ENCODE results near the gene CATSPER3. TPM values are rescaled to one million over a fixed set of nuclear protein-coding genes. Genes with fewer than 3 reads are reported as not detected.
A peak's percentile ranks its signal among the peaks of the same experiment; 100 is the strongest.

Gene CATSPER3
- total and polyA plus RNA-seq, 2 of the 8 experiments (the other 6 are each of a cell fraction or from before 2014, with no cell fraction given) = 0.62 TPM; not detected in 1

DNA sequence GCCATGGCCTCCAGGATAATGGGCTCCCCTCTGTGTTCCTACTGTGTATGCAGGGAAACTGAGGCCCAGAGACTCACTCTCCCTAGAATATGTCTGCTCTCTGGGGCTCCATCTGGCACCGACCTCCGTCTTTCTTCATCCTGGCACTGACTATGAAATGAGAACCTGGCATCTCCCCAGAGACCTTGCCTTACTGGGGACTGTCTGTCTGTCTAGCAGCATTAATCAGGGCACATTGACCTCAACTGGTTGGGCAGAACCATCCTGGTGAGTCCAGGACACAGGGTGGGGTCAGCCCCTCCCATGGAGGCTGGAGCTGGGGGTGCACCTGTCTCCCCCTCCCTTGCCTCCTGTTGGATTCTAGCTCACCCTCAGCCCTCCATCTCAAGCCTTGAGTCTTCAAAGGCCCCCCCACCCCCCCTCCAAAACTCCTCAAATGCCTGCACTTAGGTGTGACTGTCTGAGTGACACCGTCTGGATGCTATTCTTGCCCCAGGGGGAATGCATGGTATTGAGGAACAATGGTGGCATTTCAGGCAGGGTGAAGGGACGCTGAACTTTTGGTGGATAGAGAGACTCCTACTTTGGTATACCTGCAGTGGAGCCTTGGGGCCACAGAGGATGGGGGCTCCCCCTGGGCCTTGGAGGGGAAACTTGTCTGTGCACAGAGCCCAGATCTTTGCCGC, 79.1 kb downstream of the CATSPER3 start:
- Histone ChIP-seq H3K79me1 (ENCODE audit: low read depth, low read length) (no peaks in the 10 kb centered on the region), H2BK5ac (ENCODE audit: low read depth, low read length) (no peak overlapping the region), H3K4me3 (ENCODE audit: extremely low read depth in 1 of 4, insufficient read depth in 2 of 4, low read depth in 3 of 4, low read length in 4 of 4) (no peak overlapping the region), H3K14ac (ENCODE audit: insufficient read length) (no peak overlapping the region), H2AFZ (ENCODE audit: low read length) (no peak overlapping the region), H3K23ac (ENCODE audit: insufficient read length) (no peak overlapping the region), H3K79me2 (ENCODE audit: control insufficient read depth in 1 of 2, insufficient read depth in 2 of 2, low read length in 2 of 2) (no peaks in the 10 kb centered on the region), H2BK12ac (ENCODE audit: low read depth, low read length) (0 out of 2 replicates have a peak overlapping the region, but pooled peaks have one; percentile 27), H3K27me3 (replicated peaks in 1 of 4; ENCODE audit: control insufficient read depth in 3 of 4, extremely low read depth in 1 of 4, insufficient read depth in 3 of 4, low read length in 3 of 4) (peaks cover 60 to 99% (median 90%) of the 10 kb centered on the region in 4 experiments), H2AK5ac (ENCODE audit: low read depth, low read length) (no peak overlapping the region), H3K9me3 (ENCODE audit: insufficient read depth in 2 of 2, low read depth in 1 of 2, low read length in 1 of 2) (no peaks in the 10 kb centered on the region), H3K23me2 (ENCODE audit: low read depth, low read length) (peaks cover 7% of the 10 kb centered on the region; the same call in 1 of the 2 replicates), H4K20me1 (replicated peaks in 1 of 2; ENCODE audit: control insufficient read depth in 1 of 2, insufficient read depth in 2 of 2, low read length in 2 of 2) (peaks cover 0 to 6% of the 10 kb centered on the region in 2 experiments), H3K4ac (replicated peaks; ENCODE audit: insufficient read length, low read depth, low read length) (no peak overlapping the region), H4K91ac (replicated peaks; ENCODE audit: insufficient read length, low read length) (no peak overlapping the region), H2BK120ac (replicated peaks; ENCODE audit: low read depth, low read length) (no peak overlapping the region), H4K8ac (ENCODE audit: extremely low read depth, insufficient read depth, low read length) (no peak overlapping the region), H3K36me3 (ENCODE audit: control insufficient read depth in 2 of 4, insufficient read depth in 4 of 4, low read length in 3 of 4) (no peaks in the 10 kb centered on the region), H3K18ac (ENCODE audit: extremely low read depth, low read length) (no peak overlapping the region), H4K5ac (ENCODE audit: insufficient read length, low read depth, low read length) (no peak overlapping the region), H3K56ac (replicated peaks; ENCODE audit: insufficient read length, low read depth, low read length) (no peak overlapping the region), H3K4me2 (ENCODE audit: insufficient read depth in 1 of 2, low read depth in 2 of 2, low read length in 2 of 2) (no peak overlapping the region), H2BK15ac (ENCODE audit: low read length) (no peak overlapping the region), H2BK20ac (ENCODE audit: low read length) (no peak overlapping the region), H3K4me1 (replicated peaks in 1 of 4; ENCODE audit: control insufficient read depth in 3 of 4, insufficient read depth in 4 of 4, low read length in 3 of 4) (peaks cover 0 to 3% (median 2%) of the 10 kb centered on the region in 4 experiments; a peak in 3 of 7 replicates), H3K9ac (replicated peaks in 1 of 4; ENCODE audit: extremely low read depth in 1 of 4, low read depth in 3 of 4, low read length in 3 of 4) (no peak overlapping the region), H3K27ac (ENCODE audit: low read depth, low read length) (no peak overlapping the region)
- TF ChIP-seq SIX5 (IDR thresholded peaks at IDR 0.05; ENCODE audit: low read depth, low read length) (no peak), NANOG (IDR thresholded peaks at IDR 0.05; ENCODE audit: insufficient read depth, low read depth, low read length, poor library complexity, severe bottlenecking) (no peak)
- DNase-seq (ENCODE audit: low read depth in 1 of 2, low spot score in 2 of 2) = no peak
- CTCF ChIA-PET (ENCODE audit: partially characterized antibody) = interaction anchor here (1.0 to 1.7 kb wide), 5 partner anchors 14 to 157 kb away, joined by 3 to 5 read pairs (median 4); no protein-coding TSS in a partner anchor
- 73% methylated on average over 3 of the region's 5 CpGs; no CpG with 5 or more reads in 1 of the 2 experiments for WGBS, 2 experiments (ENCODE audit: extremely low coverage in 1 of 2, insufficient coverage in 1 of 2, insufficient read length in 1 of 2, insufficient replicate concordance in 2 of 2, low coverage in 1 of 2, low lambda C conversion rate in 2 of 2, missing lambda C conversion rate in 1 of 2)
- FAIRE-seq = no peak
- POLR2A ChIA-PET (ENCODE audit: partially characterized antibody) = interaction anchor here (1.4 kb wide), 1 partner anchor 12 kb away, joined by 4 read pairs; no protein-coding TSS in a partner anchor
